MM.1S (cell line): ENCODE measurements around the gene CFAP57.

Experiments used
- EZH2 ChIP-seq: fragments of 300-600 bp; sonication (generic); optimal IDR thresholded peaks from 2 replicates; pipeline ENCODE3; 2017; ENCODE audit warnings: low read depth, mild to moderate bottlenecking, antibody characterized with exemption, low read length, mixed read lengths
- TF ChIP-seq, protein P1 (sequence below): fragments of 300-600 bp; sonication (generic); IDR thresholded peaks from 2 replicates; pipeline ENCODE4 v1.5.1; 2016; ENCODE audit warnings: antibody characterized with exemption, low read length, mixed read lengths

GRCh38 chr1:43286533-43286932 is 114.4 kb downstream of the CFAP57 start:
- TF ChIP-seq, protein P1, sequence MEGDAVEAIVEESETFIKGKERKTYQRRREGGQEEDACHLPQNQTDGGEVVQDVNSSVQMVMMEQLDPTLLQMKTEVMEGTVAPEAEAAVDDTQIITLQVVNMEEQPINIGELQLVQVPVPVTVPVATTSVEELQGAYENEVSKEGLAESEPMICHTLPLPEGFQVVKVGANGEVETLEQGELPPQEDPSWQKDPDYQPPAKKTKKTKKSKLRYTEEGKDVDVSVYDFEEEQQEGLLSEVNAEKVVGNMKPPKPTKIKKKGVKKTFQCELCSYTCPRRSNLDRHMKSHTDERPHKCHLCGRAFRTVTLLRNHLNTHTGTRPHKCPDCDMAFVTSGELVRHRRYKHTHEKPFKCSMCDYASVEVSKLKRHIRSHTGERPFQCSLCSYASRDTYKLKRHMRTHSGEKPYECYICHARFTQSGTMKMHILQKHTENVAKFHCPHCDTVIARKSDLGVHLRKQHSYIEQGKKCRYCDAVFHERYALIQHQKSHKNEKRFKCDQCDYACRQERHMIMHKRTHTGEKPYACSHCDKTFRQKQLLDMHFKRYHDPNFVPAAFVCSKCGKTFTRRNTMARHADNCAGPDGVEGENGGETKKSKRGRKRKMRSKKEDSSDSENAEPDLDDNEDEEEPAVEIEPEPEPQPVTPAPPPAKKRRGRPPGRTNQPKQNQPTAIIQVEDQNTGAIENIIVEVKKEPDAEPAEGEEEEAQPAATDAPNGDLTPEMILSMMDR: no peak
- no peak for TF ChIP-seq EZH2
